Measurements from ENCODE around the gene MBNL2. TPM values are rescaled to one million over a fixed set of nuclear protein-coding genes. Genes with fewer than 3 reads are reported as not detected.

MBNL2 gene
- total and polyA plus RNA-seq, 2 of the 13 experiments (the other 11 are each of a cell fraction or from before 2014, with no cell fraction given), result 30.8 to 59.0 TPM

DNA sequence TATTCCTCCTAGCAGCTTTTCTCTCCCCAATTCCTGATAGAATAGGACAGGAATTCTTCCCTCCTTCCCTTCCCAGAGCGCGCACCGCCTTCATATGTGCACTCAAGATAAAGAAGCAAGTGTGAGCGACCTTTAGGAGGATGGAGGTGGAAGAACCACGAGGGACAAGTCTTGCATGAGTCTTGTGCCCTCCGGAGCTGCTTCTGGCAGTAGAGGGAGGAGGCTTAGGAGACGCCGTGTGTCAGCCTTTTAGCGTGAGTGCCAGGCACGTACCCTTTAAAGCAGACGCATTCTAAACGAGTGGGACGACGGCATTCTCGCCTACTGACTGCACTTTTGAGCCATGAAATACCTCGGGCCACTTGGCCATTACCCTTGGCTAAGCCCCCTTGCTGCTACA is 116.4 kb downstream of the MBNL2 start:
- Histone ChIP-seq H2AFZ (ENCODE audit: low read length) (no peak overlapping the region), H3K27ac (ENCODE audit: extremely low read length, insufficient read depth, low read length) (no peak overlapping the region), H3K4me1 (ENCODE audit: insufficient read depth, low read length) (peaks cover 8% of the 10 kb centered on the region), H3K9me3 (ENCODE audit: low read length) (no peaks in the 10 kb centered on the region), H3K36me3 (replicated peaks in 1 of 2; ENCODE audit: control insufficient read depth in 1 of 2, insufficient read depth in 2 of 2, low read length in 2 of 2) (peaks cover 33 to 72% of the 10 kb centered on the region in 2 experiments), H3K9ac (ENCODE audit: insufficient read depth, low read depth, low read length) (no peak overlapping the region), H3K4me3 (replicated peaks in 1 of 3; ENCODE audit: insufficient read depth in 1 of 3, low read depth in 2 of 3, low read length in 3 of 3) (no peak overlapping the region), H4K20me1 (ENCODE audit: insufficient read depth, low read length) (peaks cover 25% of the 10 kb centered on the region), H3K4me2 (ENCODE audit: low read depth, low read length) (no peak overlapping the region), H3K79me2 (ENCODE audit: insufficient read depth, low read length) (peaks cover 17% of the 10 kb centered on the region), H3K27me3 (ENCODE audit: control insufficient read depth in 1 of 2, insufficient read depth in 2 of 2, low read length in 2 of 2) (no peaks in the 10 kb centered on the region)
- no peak for DNase-seq (ENCODE audit: low spot score)
- 92% methylated on average over 16 of the region's 16 CpGs for WGBS (ENCODE audit: low lambda C conversion rate)
- CTCF ChIA-PET (ENCODE audit: low intra/inter-chr PET ratio, low total read pairs), result no interaction called here
- TF ChIP-seq NKX3-1 (CRISPR knock-in tag; IDR thresholded peaks at IDR 0.05), result no peak
- TF ChIP-seq ZNF34 (CRISPR knock-in tag; IDR thresholded peaks at IDR 0.05; ENCODE audit: borderline replicate concordance), result no peak
- no peak for TF ChIP-seq ZFY (CRISPR knock-in tag; IDR thresholded peaks at IDR 0.05)
- TF ChIP-seq, protein P1, sequence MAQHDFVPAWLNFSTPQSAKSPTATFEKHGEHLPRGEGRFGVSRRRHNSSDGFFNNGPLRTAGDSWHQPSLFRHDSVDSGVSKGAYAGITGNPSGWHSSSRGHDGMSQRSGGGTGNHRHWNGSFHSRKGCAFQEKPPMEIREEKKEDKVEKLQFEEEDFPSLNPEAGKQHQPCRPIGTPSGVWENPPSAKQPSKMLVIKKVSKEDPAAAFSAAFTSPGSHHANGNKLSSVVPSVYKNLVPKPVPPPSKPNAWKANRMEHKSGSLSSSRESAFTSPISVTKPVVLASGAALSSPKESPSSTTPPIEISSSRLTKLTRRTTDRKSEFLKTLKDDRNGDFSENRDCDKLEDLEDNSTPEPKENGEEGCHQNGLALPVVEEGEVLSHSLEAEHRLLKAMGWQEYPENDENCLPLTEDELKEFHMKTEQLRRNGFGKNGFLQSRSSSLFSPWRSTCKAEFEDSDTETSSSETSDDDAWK (CRISPR knock-in tag; IDR thresholded peaks at IDR 0.05), result no peak
- TF ChIP-seq, protein P2, sequence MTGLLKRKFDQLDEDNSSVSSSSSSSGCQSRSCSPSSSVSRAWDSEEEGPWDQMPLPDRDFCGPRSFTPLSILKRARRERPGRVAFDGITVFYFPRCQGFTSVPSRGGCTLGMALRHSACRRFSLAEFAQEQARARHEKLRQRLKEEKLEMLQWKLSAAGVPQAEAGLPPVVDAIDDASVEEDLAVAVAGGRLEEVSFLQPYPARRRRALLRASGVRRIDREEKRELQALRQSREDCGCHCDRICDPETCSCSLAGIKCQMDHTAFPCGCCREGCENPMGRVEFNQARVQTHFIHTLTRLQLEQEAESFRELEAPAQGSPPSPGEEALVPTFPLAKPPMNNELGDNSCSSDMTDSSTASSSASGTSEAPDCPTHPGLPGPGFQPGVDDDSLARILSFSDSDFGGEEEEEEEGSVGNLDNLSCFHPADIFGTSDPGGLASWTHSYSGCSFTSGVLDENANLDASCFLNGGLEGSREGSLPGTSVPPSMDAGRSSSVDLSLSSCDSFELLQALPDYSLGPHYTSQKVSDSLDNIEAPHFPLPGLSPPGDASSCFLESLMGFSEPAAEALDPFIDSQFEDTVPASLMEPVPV (CRISPR knock-in tag; IDR thresholded peaks at IDR 0.05), result no peak
- no peak for TF ChIP-seq PHF5A (CRISPR knock-in tag; IDR thresholded peaks at IDR 0.05; ENCODE audit: low read depth, unreplicated experiment)
- no peak for TF ChIP-seq MAFK (conservative IDR thresholded peaks at IDR 0.05 in 1 of 2, IDR thresholded peaks at IDR 0.05 in 1 of 2; ENCODE audit: low read length in 2 of 2)
- no peak for TF ChIP-seq PRMT3 (CRISPR knock-in tag; IDR thresholded peaks at IDR 0.05; ENCODE audit: borderline replicate concordance, low read depth)
- TF ChIP-seq ZNF629 (CRISPR knock-in tag; conservative IDR thresholded peaks at IDR 0.05), result no peak
- POLR2A ChIA-PET, result no interaction called here
- no TSS peak for BruUV-seq (replicated peaks)
- intact Hi-C loops (cut with micrococcal nuclease; ENCODE audit: unreplicated experiment) (no loop called here), in situ Hi-C loops (cut with HindIII; ENCODE audit: extremely low pct_ligation_motif_present, low pct_unique_long_range_greater_than_20kb) (no loop called here)
- ATAC-seq, result no peak
- FAIRE-seq, result no peak
